Stimulated activated CD4-positive, alpha-beta T cell treated with anti-CD3 and anti-CD28 coated beads, Interleukin-2, amount 100 ng/mL, for 4 hours (primary cell): ENCODE data around the gene ABHD8.

Experiments
- DNase-seq: peaks from one replicate; pipeline ENCODE4 v3.0.0-alpha.2; 2020; ENCODE audit warnings: low read depth

Gene ABHD8

DNA sequence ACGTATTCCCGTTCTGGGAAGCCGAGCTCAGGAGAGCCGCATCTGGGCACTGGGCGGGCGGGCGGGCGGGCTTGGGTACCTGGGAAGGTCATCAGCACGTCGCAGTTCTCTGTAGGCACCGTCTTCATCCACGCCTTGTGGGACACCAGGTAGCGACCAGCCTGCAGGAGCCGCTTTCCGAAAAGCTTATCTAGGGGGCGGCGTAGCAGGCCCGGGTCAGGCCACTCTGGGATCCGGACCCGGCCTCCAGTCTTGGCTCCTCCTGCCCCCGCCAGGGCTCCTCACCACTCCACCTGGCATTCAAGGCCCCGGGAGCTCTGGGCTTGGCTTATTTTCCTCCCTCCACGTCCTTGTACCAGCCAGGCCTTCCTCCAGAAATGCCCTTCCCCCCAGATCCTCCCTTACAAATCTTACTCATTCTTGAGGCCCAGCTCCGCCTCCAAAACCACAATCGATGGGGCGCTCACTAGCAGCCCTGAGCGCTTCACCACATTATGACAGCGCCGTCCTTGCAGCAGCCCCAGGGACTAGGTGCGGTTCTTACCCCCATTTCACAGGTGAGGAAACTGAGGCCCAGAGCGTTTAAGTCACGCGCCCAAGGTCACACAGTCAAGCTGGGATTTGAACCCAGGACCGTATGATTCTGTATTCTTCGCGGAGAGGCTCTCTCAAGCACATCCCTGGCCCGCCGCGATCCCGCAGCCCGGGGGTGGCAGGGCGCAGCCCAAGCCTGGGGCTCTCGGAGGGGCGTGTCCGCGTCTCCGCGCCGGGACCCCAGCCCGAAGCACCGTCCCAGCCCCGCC lies 30.6 kb upstream of the ABHD8 start:
- DNase-seq: peak; percentile 74

DNA sequence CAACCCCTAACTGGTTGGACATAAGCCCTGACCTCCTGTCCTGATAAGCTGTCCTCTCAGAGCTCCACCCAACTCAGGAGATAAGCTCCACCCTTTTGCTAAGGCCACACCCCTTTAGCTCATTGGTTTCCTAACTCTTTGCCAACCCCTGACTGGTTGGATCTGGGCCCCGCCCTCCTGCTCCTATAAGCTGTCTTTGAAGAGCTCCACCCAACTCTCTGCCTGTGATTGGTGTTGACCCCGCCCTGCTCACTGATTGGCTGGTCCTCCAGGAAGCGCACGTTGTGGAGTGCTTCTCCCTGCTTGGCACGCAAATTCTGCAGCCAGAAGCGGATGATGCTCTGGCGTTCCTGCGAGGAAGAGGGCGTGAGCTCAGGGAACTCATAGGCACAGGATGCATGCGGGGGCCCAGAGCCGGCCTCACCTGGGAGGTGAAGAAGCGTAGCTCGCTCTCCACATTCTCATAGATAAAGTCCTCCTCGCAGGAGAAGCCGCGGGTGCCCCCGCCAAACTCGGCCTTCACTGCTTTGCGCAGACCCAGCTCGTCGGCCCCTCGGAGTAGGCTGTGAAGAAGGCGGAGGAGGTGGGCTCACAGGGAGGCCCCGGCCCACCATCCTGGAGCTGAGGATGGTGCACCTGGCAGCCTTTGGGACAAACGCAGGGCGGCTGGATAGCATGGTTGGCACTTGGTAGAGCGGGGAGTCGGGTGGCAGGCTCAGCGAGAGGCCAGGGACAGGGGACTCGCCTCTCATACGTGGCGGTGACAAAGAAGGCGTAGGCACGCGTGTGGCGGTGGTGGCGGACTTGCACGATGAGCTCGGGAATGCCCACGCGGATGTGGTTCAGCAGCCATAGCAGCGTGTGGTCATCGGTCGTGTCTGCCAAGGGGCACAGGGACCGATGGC lies 29.7 kb upstream of the ABHD8 start:
- DNase-seq: no peak

DNA sequence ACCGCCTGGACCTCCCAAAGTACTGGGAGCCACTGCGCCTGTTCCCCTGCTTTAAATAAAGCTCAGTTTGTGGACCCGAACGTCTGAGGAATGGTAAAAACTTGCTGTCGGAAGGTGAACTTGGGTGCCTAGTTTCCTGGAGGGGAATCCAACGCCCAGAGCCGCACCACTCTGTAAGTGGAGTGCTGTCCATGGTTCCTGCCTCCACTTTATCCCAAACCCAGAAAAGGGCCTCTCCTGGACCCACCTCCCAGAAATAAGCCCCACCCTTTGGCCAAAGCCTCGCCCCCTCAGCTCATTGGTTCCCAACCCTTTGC lies 29.1 kb upstream of the ABHD8 start:
- DNase-seq: no peak

DNA sequence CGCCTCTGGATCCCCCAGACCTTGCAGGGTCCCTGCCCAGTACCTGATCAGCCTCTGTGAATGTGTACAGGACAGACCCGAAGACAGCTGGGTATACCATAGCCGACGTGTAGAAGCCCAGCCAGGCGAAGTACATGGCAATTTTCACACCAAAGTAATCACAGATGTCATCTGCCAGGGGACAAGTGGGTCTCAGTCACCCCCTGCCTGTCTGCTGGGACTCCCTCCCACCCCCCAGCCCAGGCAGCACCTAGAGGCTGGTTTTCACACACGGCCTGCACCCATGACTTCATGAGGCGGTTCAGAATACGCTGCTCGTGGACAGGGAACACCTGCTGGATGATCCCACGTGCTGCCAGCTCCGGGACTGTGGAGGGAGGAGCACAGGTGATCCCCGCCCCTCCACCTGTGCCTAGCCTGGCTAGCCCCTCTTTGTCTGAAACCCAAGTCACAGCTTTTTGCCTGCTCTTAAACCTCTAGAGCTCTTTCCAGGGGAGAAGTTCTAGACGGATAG lies 27.9 kb upstream of the ABHD8 start:
- no peak for DNase-seq

GRCh38 chr19:17330262-17331044 lies 27.2 kb upstream of the ABHD8 start:
- no peak for DNase-seq

DNA sequence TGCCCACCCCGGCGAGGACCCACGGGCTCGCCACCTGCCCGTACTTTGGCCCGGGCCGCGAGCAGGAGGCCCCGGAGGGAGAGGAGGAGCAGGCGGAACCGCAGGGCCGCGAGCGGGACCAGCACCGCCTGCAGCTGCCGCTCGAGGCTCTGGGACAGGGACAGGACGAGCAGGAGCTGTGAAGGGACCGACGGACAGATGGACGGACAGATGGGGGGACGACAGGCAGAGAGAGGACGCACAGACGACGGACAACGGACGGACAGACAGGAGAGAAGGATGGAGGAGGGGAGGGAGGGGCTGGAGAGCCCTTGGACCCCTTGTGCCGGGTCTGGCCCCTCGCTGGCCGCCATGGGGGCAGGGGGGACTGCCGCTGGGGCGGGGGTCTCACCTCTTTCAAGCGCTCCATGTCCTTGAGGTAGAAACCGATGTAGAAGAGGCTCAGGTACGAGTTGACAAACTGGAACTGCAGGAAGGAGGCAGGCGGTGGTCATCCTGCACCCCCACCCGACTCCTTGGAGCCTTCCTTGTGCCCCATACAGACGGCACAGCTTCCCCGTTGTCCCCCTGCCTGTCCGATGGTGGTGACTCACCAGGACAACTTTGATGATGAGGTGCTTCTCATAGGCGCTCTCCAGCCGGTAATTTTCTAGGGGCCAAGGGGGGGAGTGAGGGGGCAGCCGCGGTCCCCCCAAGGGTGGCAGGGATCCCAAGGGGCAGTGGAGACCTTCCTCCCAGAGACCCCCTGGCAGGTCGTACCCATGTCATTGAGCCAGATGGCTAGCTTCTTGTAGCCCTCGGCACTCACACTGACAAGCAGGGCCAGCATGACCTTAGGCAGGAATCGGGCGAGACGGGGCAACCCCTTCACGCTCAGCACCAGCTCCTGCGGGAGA lies 26.4 kb upstream of the ABHD8 start:
- DNase-seq: no peak

GRCh38 chr19:17328517-17329365 lies 25.5 kb upstream of the ABHD8 start:
- DNase-seq: peak; percentile 57

- no peak for DNase-seq
Measured at GRCh38 chr19:17327654-17328516, 24.7 kb upstream of the ABHD8 start.

DNA sequence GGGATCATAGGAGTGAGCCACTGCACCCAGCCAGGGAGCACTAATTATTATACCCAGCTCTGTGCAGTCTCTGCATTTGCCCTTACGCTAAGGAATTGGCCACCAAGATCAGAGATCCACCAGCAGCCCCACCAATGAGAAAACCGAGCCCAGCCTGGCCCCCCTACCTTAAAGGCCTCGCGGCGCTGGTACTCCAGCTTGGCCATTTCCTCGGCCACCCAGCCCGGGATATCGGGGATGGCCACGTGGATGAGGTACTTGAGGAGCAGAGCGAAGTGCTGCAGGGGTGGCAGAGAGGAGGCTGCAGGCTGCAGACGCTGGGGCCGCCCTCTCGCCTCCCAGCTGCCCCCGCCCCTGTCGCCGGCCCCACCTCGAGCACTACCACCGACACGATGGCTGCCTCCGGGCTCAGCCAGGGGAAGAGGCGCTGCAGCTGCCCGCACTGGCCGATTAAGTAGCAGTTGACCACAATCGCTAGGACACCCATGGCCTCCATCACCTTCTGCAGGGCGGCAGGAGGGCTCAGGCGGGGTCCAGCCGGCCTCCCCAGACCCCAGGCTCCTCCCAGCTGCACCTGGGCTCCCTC lies 23.9 kb upstream of the ABHD8 start:
- no peak for DNase-seq

DNA sequence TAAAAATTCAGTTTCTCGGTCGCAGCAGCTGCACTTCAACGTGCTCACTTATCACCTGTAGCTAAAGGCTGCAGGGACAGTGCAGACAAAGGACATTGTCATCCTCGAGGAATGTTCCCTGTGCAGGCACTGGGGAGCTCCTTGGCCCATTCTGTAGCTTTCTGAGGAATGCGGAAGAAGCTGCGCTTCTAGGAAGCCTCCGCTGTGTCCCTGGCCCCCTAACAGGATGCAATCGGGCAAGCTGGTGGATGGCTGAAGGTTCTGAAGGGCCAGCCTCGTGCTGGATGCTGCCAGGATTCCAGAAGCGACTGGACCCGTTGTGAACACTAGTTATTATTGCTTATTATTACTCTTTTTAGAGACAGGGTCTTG lies 23.4 kb upstream of the ABHD8 start:
- no peak for DNase-seq

GRCh38 chr19:17325881-17326594 lies 22.8 kb upstream of the ABHD8 start:
- DNase-seq: no peak

DNA sequence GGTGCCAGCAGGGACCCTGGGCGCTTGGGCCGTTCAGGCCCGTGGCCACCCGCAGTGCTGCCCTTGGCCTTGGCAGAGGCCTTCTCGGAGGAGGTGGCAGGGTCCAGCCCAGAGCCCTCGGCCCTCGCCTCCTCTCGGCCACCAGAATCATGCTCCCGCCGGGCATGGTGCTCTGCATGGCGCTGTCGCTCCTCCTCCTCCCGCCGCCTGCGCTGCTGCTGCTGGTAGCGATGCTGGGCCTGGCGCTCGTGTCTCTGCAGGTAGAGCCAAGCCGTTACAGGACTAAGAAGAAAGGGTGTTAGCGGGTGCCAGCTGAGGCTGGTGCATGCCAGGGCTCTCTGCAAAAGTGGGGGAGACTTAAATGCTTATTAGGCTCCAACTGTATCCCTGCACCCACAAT lies 21.9 kb upstream of the ABHD8 start:
- no peak for DNase-seq

- DNase-seq: no peak
Measured at GRCh38 chr19:17324357-17325114, 21.3 kb upstream of the ABHD8 start.

- no peak for DNase-seq
Measured at GRCh38 chr19:17323964-17324332, 20.7 kb upstream of the ABHD8 start.

DNA sequence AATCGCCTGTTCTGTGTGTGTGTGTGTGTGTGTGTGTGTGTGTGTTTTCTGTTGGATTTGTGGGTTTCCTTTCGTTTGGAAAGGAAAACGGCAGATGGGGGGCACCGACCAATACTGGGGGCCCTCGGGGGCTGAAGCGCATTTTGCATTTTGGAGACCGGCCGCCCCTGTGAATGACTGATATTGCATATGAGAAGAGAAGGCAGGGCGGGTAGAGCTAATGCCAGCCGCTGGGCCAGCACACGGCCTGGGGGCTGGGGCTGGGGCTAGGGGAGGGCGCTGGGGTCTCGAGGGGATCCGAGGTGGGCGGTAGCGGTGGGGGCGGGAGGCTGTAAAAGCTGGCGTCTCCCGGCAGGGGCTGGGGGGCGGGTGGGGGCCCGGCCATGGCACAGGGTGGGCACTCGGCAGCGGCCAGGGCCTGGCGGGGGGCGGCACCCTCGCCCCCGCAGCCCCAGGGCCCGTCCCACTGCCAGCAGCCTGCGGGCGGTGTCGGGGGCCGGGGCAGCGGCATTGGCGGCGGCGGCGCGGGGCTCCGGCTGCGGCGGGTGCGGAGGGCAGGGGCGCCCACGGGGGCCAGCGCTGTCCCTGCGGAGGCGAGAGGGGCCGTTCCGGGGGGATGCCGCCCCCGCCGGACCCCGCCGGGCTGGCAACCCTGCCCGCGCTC lies 20.2 kb upstream of the ABHD8 start:
- DNase-seq: no peak

DNA sequence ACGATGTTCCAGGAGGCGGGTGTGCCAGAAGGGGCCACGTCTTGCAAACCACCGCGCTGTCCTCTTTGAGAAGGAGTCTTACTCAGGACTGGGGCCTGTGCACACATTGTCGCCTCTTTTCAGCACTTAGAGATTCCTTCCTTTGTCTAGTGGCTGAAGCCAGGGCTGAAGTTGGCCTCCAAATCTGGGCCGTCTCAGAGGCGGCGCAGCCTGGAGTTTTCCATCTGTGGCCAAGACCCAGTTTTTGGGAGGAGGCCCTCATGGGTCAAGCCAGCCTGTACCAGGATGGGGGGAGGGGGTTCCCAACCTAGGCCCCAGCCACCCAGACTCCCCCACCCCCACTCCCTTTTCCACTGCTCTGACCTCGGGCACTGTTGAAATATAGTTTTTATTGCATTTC lies 19.6 kb upstream of the ABHD8 start:
- no peak for DNase-seq
